Eye (tissue), 1 donor: ENCODE measurements around the gene DUS1L.

Experiments
- DNase-seq: peaks from one replicate; pipeline ENCODE4 v3.0.0-alpha.2; 2015

Gene DUS1L

GRCh38 chr17:82010575-82011525, 54.8 kb downstream of the DUS1L start:
- no peak for DNase-seq

GRCh38 chr17:82009413-82009812, 56.2 kb downstream of the DUS1L start:
- DNase-seq: no peak

GRCh38 chr17:82008941-82009405, 56.6 kb downstream of the DUS1L start:
- DNase-seq: no peak

- peak; percentile 51 for DNase-seq
These were observed 57.2 kb downstream of the DUS1L start for GRCh38 chr17:82008258-82008940.
